B cell (primary cell): Measurements from ENCODE around the gene BHLHE23.

Experiments
- EZH2 ChIP-seq: IDR thresholded peaks from 2 replicates; pipeline ENCODE4 v1.6.1; 2012; ENCODE audit warnings: borderline replicate concordance, low read depth, mild to moderate bottlenecking, moderate library complexity, low read length; ENCODE audit not compliant: insufficient read depth, poor library complexity, severe bottlenecking
- TF ChIP-seq, protein P1 (sequence below): fragments of 200-600 bp; IDR thresholded peaks from one replicate; pipeline ENCODE4 v1.8.0; 2022; ENCODE audit warnings: antibody characterized with exemption, mild to moderate bottlenecking

DNA sequence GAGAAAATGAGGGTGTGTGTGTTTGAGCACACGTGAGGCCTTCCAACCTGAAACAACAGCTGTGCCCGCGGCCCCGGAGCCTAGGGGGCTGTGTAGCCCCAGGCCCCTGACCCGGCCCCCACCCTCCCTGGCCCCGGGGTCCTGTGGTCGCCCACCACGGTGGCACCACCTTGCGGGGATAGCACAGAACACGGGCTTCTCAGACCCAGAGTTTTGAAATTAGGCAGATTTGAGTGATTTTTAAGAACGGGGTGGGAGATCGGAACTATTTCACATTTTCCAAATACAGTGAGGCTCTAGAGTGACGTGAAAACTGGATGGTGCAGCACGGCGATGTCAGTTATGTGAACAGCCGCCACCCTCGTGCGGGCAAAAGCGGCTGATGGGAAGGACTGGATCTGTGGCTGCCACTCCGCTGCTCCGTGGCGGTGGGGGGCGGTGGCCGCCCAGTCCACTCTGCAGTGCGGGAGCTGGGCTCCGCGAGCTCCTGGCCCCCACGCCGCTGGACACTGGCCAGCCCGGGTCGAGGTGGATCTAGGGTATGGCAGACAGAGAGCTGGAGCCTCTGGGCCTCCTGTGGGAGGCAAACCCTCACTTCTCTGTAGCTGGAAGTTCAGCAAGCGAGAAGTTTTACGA, 17.3 kb upstream of the BHLHE23 start:
- TF ChIP-seq, protein P1, sequence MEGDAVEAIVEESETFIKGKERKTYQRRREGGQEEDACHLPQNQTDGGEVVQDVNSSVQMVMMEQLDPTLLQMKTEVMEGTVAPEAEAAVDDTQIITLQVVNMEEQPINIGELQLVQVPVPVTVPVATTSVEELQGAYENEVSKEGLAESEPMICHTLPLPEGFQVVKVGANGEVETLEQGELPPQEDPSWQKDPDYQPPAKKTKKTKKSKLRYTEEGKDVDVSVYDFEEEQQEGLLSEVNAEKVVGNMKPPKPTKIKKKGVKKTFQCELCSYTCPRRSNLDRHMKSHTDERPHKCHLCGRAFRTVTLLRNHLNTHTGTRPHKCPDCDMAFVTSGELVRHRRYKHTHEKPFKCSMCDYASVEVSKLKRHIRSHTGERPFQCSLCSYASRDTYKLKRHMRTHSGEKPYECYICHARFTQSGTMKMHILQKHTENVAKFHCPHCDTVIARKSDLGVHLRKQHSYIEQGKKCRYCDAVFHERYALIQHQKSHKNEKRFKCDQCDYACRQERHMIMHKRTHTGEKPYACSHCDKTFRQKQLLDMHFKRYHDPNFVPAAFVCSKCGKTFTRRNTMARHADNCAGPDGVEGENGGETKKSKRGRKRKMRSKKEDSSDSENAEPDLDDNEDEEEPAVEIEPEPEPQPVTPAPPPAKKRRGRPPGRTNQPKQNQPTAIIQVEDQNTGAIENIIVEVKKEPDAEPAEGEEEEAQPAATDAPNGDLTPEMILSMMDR, result no peak
- no peak for TF ChIP-seq EZH2
